Measurements from ENCODE around the gene TLE1.
"Not testable (repeated sequence)": the region's sequence is repeated elsewhere in the genome, so short reads cannot be mapped to it uniquely, and the experiment has no call there.

Gene TLE1

DNA sequence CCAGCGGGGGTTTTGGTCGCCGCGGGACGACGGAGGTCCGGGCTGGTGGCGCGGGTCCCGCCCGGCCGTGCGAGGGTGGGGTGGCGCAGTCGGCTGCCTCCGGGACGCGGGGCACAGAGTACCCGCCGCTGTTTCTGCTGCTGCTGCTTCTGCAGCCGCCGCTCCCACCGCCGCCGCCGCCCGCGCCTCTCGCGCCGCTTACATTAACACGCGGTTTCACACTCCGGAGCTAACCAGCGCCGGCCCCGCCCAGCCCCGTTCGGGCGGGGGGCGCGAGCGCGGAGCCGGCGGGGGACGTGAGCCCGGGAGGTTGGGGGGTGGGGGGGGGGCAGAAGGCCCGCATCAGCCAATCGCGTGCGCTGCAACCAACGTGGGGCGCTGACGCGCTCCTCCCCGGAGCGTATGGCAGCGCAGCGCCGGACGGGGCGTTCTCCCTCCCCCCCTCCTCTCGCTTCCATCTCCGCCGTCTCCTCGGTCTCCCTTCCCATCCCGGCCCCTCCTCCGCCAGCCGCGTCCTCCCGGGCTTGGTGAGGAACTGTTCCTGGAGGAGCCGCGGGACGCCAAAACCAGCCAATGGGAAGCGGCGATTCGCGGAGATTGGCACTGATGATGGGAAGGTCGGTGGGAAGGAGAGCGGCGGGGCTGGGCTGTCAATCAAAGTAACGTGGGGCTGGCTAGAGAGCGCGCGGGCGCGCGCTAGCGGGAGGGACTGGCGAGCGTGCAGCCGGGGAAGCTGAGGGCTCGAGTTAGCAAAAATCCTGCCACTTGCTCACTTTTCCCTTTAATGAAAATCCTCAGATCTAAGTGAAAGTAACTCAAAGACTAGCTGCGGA, at the start of gene TLE1:
TSS of gene TLE1 (minus strand) at position 205 of the 833 bp plus-strand sequence. CDS start 1,307 bp downstream, outside the sequence.
- no peak for TF ChIP-seq EZH2 (IDR thresholded peaks at IDR 0.05; ENCODE audit: borderline replicate concordance, low read length)
- TF ChIP-seq, protein P1, sequence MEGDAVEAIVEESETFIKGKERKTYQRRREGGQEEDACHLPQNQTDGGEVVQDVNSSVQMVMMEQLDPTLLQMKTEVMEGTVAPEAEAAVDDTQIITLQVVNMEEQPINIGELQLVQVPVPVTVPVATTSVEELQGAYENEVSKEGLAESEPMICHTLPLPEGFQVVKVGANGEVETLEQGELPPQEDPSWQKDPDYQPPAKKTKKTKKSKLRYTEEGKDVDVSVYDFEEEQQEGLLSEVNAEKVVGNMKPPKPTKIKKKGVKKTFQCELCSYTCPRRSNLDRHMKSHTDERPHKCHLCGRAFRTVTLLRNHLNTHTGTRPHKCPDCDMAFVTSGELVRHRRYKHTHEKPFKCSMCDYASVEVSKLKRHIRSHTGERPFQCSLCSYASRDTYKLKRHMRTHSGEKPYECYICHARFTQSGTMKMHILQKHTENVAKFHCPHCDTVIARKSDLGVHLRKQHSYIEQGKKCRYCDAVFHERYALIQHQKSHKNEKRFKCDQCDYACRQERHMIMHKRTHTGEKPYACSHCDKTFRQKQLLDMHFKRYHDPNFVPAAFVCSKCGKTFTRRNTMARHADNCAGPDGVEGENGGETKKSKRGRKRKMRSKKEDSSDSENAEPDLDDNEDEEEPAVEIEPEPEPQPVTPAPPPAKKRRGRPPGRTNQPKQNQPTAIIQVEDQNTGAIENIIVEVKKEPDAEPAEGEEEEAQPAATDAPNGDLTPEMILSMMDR (IDR thresholded peaks at IDR 0.05; ENCODE audit: low read length): no peak
- no peaks in the 10 kb centered on the region for H3K4me1 ChIP-seq (ENCODE audit: insufficient read depth, low read length, severe bottlenecking)
- no peaks in the 10 kb centered on the region for H3K36me3 ChIP-seq (ENCODE audit: insufficient read depth, low read length)
- H3K9me2 ChIP-seq (ENCODE audit: low read depth, low read length): no peaks in the 10 kb centered on the region
- no peaks in the 10 kb centered on the region for H3K79me2 ChIP-seq (ENCODE audit: insufficient read depth, low read length)
- no peaks in the 10 kb centered on the region; the same call in 1 of the 2 replicates for H3K27me3 ChIP-seq (ENCODE audit: insufficient read depth, low read length)
- no peak within 1 kb of the TSS for H3K4me2 ChIP-seq (ENCODE audit: low read length)
- no peaks in the 10 kb centered on the region for H4K20me1 ChIP-seq (ENCODE audit: insufficient read depth, low read length)
- no peaks in the 10 kb centered on the region for H3K9me3 ChIP-seq (ENCODE audit: low read length)
- no peak within 1 kb of the TSS for H3K9ac ChIP-seq (ENCODE audit: low read length)
- no peak within 1 kb of the TSS for H3K4me3 ChIP-seq (ENCODE audit: low read depth, low read length, poor library complexity, severe bottlenecking)
- no peak within 1 kb of the TSS for H2AFZ ChIP-seq (ENCODE audit: low read length)
- no peaks in the 10 kb centered on the region for H3F3A ChIP-seq (ENCODE audit: insufficient read depth, low read length)
- no peak within 1 kb of the TSS for H3K27ac ChIP-seq (ENCODE audit: low read depth, low read length, poor library complexity, severe bottlenecking)

DNA sequence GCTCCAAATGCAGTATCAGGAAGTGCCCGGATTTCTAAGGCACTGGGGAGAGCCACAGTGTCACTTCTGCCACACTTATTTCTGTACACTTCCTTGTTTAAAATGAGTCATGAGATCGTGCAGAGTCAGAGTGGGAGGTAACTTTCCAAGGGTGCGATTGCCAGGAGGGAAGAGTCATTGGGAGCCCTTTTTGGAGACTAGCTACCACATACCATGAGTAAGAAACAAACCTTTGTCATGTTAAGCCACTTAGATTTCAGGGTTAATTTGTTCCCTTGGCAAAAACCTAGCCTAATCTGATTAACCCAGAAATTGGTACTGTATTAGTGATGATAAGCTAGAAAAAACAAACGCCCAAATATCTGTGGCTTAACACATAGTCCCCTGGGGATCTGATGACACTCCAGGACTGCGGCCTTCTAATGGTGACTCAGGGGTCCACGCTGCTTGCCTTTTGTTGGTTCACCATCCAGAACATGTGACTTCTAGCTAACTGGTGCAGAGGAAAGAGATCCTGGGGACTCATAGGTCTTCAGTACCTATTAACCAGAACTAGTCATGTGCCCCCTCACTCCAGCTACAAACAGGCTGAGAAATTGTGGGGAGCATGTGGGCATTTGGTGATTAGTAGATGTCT, 48.6 kb upstream of the TLE1 start:
- H3K9me2 ChIP-seq (ENCODE audit: low read depth, low read length): no peaks in the 10 kb centered on the region
- no peak for TF ChIP-seq EZH2 (IDR thresholded peaks at IDR 0.05; ENCODE audit: borderline replicate concordance, low read length)
- TF ChIP-seq, protein P1 (IDR thresholded peaks at IDR 0.05; ENCODE audit: low read length): no peak

DNA sequence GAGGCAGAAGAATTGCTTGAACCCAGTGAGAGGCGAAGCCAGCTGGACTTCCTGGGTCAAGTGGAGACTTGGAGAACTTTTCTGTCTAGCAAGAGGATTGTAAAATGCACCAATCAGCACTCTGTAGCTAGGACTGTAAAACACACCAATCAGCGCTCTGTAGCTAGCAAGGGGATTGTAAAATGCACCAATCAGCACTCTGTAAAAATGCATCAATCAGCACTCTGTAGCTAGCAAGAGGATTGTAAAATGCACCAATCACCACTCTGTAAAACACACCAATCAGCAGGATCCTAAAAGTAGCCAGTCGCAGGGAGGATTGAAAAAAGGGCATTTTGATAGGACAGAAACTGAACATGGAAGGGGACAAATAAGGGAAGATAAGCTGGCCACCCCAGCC, 41.2 kb upstream of the TLE1 start:
- H3K36me3 ChIP-seq (ENCODE audit: insufficient read depth, low read length); H4K20me1 ChIP-seq (ENCODE audit: insufficient read depth, low read length); H3K4me2 ChIP-seq (ENCODE audit: low read length); H2AFZ ChIP-seq (ENCODE audit: low read length); H3K4me3 ChIP-seq (ENCODE audit: low read depth, low read length, poor library complexity, severe bottlenecking); H3K27ac ChIP-seq (ENCODE audit: low read depth, low read length, poor library complexity, severe bottlenecking); H3K79me2 ChIP-seq (ENCODE audit: insufficient read depth, low read length); H3K9ac ChIP-seq (ENCODE audit: low read length); H3K4me1 ChIP-seq (ENCODE audit: insufficient read depth, low read length, severe bottlenecking); H3K9me2 ChIP-seq (ENCODE audit: low read depth, low read length); H3K27me3 ChIP-seq (ENCODE audit: insufficient read depth, low read length); H3F3A ChIP-seq (ENCODE audit: insufficient read depth, low read length); H3K9me3 ChIP-seq (ENCODE audit: low read length): not testable (repeated sequence)

More for the DNA sequence above, 48.6 kb upstream of the TLE1 start:
- Histone ChIP-seq H3K36me3 (ENCODE audit: insufficient read depth, low read length) (no peaks in the 10 kb centered on the region), H3F3A (ENCODE audit: insufficient read depth, low read length) (no peaks in the 10 kb centered on the region), H3K4me3 (ENCODE audit: low read depth, low read length, poor library complexity, severe bottlenecking) (no peak overlapping the region), H2AFZ (ENCODE audit: low read length) (no peak overlapping the region), H4K20me1 (ENCODE audit: insufficient read depth, low read length) (no peaks in the 10 kb centered on the region), H3K4me1 (ENCODE audit: insufficient read depth, low read length, severe bottlenecking) (no peaks in the 10 kb centered on the region), H3K4me2 (ENCODE audit: low read length) (no peak overlapping the region), H3K27me3 (ENCODE audit: insufficient read depth, low read length) (no peaks in the 10 kb centered on the region), H3K79me2 (ENCODE audit: insufficient read depth, low read length) (no peaks in the 10 kb centered on the region), H3K9ac (ENCODE audit: low read length) (no peak overlapping the region), H3K27ac (ENCODE audit: low read depth, low read length, poor library complexity, severe bottlenecking) (no peak overlapping the region), H3K9me3 (ENCODE audit: low read length) (0 out of 2 replicates have a peak, but pooled peaks cover 2% of the 10 kb centered on the region)
